COLO668 (cell line): ENCODE data around the gene CD82.
A peak's percentile ranks its signal among the peaks of the same experiment; 100 is the strongest.
"Not testable (repeated sequence)": the region's sequence is repeated elsewhere in the genome, so short reads cannot be mapped to it uniquely, and the experiment has no call there.

Experiments used
- DNase-seq: peaks from one replicate; lab custom pipeline; 2025; ENCODE audit not compliant: unreplicated experiment; lab: John Stamatoyannopoulos, UW

The CD82 gene

DNA sequence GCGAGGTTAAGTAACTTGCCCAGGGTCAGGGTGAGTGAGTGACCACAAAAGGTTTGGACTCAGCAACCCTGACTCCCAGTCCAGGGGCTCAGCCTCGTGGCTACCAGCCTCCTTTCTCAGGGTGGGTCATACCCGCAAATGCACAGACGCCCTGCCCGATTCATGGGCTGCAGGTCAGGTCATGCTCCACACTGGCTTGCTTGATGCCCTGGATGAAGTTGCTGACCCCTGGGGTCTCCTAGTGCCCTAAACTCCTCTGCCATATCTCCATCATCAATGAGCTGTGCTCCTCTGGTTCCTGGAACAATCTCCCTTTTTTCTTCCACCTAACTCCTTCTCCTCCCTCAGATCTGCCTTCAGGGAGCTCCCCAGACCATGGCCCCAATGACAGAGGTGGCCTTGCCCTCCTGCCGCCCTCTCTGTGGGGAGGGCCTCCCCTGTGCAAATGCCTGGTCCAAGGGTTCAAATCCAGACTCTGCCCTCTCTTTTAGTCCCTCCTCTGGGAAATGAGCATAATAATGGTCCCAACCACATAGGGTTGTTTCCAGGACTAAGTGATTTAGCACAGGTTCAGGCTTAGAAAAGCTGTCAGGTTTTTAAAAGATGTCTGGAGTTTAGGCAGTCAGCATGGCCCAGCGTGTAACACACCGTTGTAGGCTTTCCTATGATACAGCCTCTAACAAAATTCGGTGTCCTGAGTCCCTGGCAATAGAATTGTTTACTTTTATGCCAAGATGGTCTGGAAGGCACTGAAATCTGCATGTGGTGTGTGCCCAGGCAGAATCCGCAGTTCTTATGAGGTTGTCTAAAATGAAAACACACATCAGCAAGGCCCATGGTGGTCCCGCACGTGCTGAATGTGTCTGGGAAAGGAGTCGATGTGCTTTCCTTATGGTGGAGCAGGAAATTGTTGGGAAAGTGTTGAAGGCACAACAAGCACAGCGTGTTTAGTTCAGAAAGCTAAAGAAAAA is 63.6 kb downstream of the CD82 start:
- DNase-seq = no peak

- no peak for DNase-seq
These were observed 64.4 kb downstream of the CD82 start for GRCh38 chr11:44629732-44630345.

- DNase-seq = no peak
These were observed 65.2 kb downstream of the CD82 start for GRCh38 chr11:44630511-44631210.

GRCh38 chr11:44631831-44632230 is 66.4 kb downstream of the CD82 start:
- no peak for DNase-seq

- DNase-seq = peak; percentile 22
These were observed 67.1 kb downstream of the CD82 start for GRCh38 chr11:44632466-44633123.

GRCh38 chr11:44633641-44634040 is 68.2 kb downstream of the CD82 start:
- DNase-seq = no peak

- DNase-seq = peak; percentile 64
These were observed 69.2 kb downstream of the CD82 start for GRCh38 chr11:44634401-44635281.

DNA sequence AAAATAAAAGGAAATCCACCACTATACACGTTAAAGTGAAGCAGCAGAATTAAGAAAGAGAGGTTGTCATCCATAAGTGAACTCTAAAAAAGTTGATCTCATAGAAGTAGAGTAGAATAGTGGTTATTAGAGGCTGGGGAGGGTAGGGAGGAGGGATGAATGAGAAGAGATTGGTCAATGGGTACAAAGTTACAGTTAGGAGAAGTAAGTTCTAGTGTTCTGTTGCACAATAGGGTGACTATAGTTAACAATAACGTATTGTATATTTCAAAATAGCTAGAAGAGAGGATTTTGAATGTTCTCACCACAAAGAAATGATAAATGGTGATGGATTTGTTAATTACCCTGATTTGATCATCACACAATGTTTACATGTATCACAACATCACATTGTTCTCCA is 72.0 kb downstream of the CD82 start:
- DNase-seq = no peak

DNA sequence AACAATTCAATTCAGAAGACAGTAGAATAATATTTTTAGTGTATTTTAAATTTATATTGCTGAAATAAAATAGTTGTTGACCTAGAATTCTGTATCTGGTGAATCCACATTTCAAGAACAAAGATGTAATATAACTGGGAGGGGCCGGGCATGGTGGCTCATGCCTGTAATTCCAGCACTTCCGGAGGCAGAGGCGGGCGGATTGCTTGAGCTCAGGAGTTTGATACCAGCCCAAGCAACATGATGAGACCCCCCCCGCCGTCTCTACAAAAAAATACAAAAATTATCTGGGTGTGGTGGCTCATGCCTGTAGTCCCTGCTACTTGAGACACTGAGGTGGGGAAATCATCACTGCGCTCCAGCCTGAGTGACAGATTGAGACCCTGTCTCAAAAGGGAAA is 72.6 kb downstream of the CD82 start:
- DNase-seq = no peak

- DNase-seq = no peak
These were observed 77.8 kb downstream of the CD82 start for GRCh38 chr11:44643217-44643616.

GRCh38 chr11:44645827-44646226 is 80.4 kb downstream of the CD82 start:
- no peak for DNase-seq

DNA sequence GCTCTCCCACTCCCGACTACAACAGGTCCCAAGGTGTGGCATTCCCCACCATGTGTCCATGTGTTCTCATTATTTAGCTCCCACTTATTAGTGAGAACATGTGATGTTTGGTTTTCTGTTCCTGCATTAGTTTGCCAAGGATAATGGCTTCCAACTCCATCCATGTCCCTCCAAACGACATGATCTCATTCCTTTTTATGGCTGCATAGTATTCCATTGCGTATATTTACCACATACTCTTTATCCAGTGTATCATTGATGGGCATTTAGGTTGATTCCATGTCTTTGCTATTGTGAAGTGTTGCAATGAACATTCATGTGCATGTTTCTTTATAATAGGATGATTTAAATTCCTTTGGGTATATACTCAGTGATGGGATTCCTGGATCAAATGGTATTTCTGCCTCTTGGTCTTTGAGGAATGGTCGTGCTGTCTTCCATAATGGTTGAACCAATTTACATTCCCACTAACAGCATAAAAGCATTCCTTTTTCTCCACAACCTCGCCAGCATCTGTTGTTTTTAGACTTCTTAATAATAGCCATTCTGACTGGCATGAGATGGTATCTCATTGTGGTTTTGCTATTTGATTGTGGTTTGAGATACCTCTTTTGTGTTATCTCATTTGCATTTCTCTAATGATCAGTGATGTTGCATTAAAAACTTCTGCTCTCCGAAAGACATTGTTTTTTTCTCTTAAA is 81.9 kb downstream of the CD82 start:
- DNase-seq = not testable (repeated sequence)

DNA sequence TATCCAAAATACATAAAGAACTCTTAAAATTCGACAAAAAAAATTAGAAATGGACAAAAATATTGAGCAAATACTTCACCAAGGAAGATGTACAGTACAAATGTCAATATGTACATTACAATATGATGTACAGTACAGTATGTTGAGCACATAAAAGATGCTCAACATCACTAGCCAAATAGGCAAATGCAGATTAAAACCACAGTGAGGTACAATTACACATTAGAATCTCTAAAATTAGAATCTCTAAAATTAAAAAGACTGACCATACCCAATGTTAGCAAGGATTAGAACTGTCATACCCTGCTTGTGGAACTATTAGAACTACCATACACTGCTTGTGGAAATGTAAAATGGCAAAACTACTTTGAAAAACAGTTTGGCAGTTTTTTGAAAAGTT is 82.6 kb downstream of the CD82 start:
- no peak for DNase-seq

DNA sequence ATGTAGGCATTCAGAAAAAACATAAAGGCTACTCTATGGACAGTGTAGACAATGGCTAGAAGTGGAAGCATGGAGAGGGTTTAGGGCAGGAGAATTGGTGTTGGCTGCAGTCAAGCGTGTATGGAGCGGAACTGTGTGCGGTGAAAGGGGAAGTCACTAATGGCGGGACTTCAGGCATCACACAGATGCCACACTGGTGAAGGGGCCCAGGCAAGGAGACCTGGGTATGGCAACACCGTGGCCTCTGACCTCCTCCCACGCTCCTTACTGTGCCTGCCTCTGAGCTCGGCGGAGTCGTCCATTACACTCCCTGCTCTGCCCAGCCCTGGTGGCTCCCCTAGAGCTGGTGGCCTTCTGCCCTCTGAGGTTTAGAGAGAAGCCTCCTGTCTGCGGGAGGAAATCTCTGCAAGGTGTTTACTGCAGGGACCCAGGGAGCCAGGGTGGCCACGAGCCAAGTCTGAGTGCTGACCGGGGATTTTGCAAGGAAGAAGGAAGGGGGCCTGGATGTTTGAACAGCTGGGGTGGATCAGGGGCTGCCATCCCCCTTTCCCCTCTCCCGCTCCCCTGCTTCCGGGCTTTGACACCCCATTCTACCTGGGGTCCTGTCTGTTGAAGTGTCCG is 86.2 kb downstream of the CD82 start:
- DNase-seq = no peak

DNA sequence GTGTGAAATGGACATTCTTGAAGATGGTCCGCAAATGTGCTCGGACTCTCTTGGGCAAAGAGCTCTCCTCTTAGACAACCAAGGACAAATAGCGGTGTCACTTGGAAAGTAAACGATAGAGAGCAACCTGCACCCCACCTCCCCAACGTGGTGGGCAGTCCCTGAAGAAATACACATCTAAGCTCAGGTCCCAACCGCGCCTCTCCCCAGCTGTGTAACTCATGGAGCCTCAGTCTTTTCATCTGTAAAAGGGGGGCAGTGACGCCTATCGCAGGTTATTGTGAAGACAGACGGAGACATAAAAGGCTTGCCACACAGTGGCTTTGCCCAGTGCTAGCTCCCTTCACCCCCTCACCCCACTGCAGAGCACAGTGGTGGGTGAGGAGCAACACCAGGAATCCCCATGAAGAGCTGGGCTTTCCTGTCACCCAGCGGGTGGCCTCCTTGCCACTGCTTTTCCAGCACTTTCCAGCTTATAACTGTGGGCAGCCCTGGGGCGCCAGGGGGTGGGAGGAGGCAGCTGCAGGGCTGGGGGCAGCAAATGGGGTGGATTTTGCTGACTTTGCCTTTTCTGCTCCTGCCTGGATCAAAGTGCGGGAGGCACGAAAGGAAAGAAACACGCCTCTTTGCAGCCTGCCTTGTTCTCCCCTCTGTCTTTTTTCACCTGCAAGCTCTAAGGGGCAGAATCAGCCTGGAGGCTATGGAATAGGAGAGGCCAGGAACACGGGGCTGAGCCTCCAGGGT is 87.6 kb downstream of the CD82 start:
- DNase-seq = no peak

GRCh38 chr11:44654057-44654456 is 88.6 kb downstream of the CD82 start:
- DNase-seq = no peak

DNA sequence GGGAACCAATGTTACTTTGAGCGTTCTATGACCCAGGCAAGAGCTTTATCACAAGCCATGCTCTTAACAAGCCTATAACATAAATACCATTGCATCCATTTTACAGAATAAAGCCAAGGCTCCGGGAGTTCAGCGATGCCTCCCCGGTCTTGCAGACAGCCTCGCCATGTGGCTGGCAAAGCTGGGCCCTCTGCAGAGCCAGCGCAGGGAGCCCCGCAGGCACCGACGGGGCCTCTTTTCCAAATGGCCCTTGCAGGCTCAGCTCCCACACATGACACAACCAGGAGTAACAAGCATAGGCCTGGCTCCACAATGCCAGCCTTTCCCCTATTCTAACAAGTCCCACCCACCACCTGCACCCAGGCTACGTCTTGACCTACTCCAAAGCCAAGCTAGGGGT is 89.1 kb downstream of the CD82 start:
- no peak for DNase-seq

DNA sequence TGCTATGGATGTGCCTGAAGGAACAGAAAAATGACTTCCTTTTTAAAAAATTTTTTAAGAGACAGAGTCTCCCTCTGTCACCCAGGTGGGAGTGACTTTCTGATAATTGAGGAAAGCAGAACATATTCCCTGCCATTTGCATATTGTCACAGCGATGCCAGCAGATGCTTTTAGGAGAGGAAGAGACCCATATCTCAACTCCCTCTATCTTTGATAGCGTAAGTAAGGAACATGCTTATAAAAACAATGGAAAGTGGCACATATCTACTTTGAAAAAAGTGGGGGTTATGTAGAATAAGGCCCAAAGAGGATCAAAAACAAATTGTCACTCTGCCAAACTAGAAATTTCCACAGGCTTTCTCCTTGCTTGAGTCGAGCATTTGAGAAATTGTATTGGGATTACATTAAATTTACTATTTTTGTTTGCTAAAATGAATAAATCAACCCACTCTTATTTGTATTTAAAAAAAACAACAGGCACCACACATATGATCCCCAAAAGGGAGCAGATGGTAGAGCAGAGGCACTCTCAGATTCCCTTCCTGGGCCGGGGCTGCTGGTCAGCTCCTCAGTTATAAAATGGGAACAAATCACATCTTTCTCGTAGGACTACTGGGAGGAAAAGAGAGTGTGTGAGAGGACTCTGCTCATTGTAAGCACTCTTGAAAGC is 92.5 kb downstream of the CD82 start:
- no peak for DNase-seq
